Stimulated activated CD8-positive, alpha-beta memory T cell treated with anti-CD3 and anti-CD28 coated beads, Interleukin-4, amount 100 ng/mL, for 4 hours (primary cell): ENCODE measurements around the gene BCAP31.
"Not testable (repeated sequence)": the region's sequence is repeated elsewhere in the genome, so short reads cannot be mapped to it uniquely, and the experiment has no call there.

ENCODE experiments used
- DNase-seq, 2 donors: peaks; one replicate each; pipeline ENCODE4 v3.0.0-alpha.2; 2020; ENCODE audit warnings: low read depth in 2 of 2, low spot score in 1 of 2

BCAP31 gene

GRCh38 chrX:153696538-153696937 is 27.6 kb downstream of the BCAP31 start:
- DNase-seq, result not testable (repeated sequence)

DNA sequence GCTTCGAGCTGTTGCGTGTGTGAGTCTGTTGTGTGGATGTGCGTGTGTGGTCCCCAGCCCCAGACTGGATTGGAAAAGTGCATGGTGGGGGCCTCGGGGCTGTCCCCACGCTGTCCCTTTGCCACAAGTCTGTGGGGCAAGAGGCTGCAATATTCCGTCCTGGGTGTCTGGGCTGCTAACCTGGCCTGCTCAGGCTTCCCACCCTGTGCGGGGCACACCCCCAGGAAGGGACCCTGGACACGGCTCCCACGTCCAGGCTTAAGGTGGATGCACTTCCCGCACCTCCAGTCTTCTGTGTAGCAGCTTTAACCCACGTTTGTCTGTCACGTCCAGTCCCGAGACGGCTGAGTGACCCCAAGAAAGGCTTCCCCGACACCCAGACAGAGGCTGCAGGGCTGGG is 28.1 kb downstream of the BCAP31 start:
- no peak for DNase-seq

- DNase-seq, result no peak
Measured at GRCh38 chrX:153694687-153695270, 29.4 kb downstream of the BCAP31 start.

DNA sequence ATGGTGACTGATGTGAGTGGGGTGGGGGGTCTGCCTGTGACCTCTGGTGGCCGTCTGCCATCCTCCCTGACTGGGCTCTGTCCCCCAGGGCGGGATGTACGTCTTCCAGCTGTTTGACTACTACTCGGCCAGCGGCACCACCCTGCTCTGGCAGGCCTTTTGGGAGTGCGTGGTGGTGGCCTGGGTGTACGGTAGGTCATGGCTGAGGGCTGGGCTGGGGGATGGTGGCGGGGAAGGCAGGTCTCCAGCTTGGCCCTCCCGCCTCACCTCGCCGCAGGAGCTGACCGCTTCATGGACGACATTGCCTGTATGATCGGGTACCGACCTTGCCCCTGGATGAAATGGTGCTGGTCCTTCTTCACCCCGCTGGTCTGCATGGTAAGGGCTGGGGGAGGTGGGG is 29.9 kb downstream of the BCAP31 start:
- not testable (repeated sequence) for DNase-seq

DNA sequence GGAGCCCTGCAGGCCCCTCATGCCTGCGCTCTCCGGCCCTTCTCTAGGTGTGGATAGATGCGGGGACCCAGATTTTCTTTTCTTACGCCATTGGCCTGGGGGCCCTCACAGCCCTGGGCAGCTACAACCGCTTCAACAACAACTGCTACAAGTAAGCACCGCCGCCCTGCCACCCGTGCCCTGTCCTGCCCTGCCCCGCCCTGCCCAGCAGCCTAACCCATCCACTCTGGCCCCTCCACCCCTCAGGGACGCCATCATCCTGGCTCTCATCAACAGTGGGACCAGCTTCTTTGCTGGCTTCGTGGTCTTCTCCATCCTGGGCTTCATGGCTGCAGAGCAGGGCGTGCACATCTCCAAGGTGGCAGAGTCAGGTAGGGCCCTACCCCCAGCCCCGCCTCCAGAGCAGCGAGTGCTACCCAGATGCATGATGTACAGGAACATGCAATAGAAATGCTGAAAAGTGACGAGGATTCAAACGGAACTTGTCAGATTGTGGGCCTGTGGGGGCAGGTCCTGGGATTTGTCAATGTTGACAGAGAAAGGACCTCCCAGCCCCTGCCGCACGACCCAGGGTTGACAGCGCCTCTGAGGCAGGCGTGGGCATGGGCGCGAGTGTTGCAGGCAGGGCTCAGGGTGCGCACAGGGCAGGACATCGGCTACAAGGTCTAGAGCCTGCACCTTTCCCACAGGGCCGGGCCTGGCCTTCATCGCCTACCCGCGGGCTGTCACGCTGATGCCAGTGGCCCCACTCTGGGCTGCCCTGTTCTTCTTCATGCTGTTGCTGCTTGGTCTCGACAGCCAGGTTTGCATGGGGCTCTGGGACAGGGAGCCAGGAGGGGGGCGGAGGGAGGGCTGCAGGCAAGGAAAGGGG is 30.7 kb downstream of the BCAP31 start:
- no peak for DNase-seq

DNA sequence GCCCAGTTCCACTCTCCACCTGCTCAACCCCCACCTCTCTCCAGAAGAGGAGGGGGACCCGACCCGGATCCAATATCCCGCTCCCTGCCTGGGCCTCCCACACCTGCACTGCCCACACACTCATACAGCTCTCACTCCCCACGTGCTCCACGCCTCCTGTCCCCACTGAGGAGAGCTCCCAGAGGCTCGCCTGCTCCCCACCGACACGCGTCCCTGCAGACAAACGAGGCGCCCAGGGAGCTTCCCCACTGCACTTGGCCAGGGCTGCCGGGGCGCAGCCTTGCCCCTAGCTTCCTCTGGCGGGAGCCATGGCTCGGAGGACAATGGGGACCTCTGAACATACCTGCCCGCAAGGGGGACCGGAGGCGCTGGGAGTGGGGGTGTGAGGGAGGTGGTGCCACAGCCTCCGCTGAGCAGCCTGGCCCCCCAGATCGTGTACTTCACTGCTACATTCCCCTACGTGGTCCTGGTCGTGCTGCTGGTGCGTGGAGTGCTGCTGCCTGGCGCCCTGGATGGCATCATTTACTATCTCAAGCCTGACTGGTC is 31.5 kb downstream of the BCAP31 start:
- no peak for DNase-seq

- DNase-seq, result no peak
Measured at GRCh38 chrX:153692003-153692402, 32.2 kb downstream of the BCAP31 start.

DNA sequence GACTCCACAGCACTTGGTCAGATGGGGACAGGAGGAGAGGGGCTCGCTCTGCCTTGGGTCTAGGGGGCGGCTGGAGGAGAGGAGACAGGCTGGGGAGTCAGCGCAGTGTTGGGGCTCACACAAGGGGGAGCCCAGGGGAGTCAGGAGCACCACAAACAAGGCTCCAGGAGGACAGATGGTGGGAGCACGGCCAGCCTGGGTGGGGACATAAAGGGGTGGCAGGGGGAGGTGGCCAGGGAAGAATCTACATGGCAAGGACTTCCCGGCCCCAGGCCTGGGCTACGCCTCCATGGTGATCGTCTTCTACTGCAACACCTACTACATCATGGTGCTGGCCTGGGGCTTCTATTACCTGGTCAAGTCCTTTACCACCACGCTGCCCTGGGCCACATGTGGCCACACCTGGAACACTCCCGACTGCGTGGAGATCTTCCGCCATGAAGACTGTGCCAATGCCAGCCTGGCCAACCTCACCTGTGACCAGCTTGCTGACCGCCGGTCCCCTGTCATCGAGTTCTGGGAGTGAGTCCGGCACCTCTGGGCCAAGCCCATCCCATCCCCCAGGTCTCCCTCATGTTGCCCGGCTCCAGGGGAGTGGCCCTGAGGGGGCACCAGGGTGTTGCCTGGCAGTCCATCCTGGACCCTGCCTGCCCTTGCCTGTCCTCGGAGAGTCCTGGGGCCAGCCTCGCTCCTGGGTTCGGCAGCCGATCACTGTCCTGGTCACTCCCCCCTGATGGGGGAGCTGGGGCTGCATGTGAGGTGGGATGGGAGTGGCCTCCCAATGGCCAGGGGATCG is 33.0 kb downstream of the BCAP31 start:
- DNase-seq, result not testable (repeated sequence)

GRCh38 chrX:153690466-153690865 is 33.7 kb downstream of the BCAP31 start:
- no peak for DNase-seq

GRCh38 chrX:153689654-153690465 is 34.3 kb downstream of the BCAP31 start:
- DNase-seq, result no peak

DNA sequence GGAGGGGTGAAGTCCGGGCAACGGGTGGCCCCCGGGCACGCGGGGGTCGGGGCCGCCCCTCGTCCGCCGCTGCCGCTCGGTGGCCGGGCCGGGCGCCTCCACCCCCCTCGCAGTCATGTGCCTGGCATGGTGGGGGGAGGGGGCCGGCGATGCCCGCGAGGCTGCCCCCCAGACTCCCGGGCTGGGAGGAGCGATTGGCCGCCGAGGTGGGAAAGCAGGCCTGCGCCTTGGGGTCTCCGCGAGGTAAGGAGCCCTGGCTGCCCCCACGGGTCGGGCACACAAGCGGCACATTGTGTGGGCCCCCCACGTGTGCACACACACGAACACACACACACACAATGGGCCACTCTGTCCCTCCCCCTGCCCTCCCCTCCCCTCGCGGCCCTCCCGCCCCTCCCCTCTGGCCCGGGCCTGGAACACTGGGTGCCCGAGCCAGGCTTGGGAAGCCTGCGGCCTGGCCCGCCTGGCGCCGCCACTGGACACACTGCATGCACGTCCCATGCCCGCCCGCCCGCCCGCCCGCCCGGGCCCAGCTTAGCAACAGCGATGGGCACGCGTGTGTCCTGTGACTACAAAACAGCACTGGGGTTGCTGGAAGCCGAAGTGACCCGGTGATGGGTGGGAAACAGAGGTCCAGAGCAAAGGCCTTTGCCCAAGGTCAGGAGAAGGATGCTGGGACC is 35.1 kb downstream of the BCAP31 start:
- DNase-seq, result no peak

- no peak for DNase-seq
Measured at GRCh38 chrX:153688506-153688905, 35.7 kb downstream of the BCAP31 start.

GRCh38 chrX:153688071-153688470 is 36.1 kb downstream of the BCAP31 start:
- DNase-seq, result no peak

DNA sequence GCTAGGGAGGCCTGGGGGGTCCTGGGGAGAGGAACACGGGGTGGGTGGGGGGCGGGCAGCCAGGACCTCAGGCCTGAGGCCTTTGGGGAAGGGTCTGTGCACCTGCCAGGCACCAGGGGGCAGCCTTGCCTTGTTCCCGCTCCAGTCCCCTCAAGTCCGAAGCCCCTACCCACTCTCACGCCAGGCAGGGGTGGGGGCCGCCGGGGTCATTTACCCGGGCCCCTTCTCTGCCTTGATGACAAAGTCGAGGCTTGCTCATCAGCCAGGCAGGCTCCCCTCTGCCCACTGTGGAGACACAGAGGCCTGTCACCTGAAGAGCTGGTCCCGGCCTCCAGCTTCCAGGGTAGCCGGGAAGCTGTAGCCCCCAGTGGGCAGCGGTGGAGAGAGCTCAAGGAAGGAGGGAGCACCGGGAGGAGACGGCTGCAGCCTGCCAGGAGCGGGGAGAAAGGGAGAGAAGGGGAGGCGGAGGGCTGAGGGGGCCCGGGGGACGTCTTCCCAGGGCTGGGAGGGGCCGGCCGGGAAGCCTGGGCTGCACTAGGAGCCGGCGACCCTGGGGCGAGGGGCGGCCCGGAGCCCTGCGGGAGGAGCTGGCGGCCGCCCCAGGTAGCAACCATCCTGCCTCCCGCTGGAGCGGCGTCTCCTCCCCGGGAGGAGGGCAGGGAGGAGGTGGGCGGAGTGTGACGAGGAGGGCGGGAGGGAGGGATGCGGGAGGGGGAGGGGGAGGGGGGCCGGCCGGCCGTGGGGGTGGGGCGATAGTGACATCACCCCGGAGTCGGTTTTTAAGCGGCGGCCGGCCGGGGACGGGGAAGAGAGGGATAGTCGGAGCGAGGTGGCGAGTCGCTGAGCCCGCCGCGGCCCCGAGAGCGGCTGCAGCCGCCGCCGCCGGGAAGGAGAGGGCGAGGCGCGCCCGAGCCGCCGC is 36.8 kb downstream of the BCAP31 start, which contains the start of gene SLC6A8:
TSS of gene SLC6A8 (plus strand) at position 806 of the 919 bp plus-strand sequence. CDS start 649 bp downstream, outside the sequence.
- no peak for DNase-seq

- DNase-seq, result no peak
Measured at GRCh38 chrX:153686711-153687110, 37.5 kb downstream of the BCAP31 start.

GRCh38 chrX:153685751-153686696 is 38.2 kb downstream of the BCAP31 start:
- DNase-seq, result no peak

DNA sequence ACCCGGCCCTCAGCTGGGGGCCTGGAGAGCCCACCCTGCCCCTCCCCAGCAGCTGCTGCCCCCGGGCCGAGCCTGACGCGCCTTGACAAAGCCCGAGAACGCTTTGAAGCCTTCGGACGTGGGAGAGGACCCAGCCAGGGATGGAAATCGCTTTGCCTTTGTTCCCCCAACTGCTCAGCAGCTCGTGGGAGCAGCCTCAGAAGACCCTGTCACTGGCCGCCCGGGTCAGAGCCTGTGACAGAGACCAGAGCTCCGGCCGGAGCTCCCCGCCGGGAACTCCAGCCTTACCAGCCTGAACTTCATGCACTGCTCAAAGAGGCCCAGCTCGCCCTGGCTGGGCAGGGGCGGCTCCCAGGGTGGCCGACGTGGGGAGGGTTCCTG is 39.0 kb downstream of the BCAP31 start:
- no peak for DNase-seq
